Measurements from ENCODE around the gene RHOB.

The RHOB gene

DNA sequence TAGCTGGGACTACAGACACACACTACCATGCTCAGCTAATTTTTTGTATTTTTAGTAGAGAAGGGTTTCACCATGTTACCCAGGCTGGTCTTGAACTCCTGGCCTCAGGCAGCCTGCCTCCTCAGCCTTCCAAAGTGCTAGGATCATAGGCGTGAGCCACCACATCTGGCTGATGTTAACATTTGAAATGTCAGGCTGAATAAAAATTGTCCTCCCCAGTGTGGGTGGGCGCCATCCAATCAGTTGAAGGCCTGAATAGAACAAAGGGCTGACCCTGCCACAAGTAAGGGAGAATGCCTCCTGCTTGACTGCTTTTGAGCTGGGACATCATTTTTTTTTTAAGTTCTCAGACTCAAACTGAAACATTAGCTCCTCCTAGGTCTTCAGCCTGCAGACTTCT, 21.0 kb upstream of the RHOB start:
- no peak for DNase-seq (ENCODE audit: low read depth)
- TF ChIP-seq, protein P1, sequence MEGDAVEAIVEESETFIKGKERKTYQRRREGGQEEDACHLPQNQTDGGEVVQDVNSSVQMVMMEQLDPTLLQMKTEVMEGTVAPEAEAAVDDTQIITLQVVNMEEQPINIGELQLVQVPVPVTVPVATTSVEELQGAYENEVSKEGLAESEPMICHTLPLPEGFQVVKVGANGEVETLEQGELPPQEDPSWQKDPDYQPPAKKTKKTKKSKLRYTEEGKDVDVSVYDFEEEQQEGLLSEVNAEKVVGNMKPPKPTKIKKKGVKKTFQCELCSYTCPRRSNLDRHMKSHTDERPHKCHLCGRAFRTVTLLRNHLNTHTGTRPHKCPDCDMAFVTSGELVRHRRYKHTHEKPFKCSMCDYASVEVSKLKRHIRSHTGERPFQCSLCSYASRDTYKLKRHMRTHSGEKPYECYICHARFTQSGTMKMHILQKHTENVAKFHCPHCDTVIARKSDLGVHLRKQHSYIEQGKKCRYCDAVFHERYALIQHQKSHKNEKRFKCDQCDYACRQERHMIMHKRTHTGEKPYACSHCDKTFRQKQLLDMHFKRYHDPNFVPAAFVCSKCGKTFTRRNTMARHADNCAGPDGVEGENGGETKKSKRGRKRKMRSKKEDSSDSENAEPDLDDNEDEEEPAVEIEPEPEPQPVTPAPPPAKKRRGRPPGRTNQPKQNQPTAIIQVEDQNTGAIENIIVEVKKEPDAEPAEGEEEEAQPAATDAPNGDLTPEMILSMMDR (IDR thresholded peaks at IDR 0.05; ENCODE audit: low read depth, low read length, missing control alignments), result no peak
- no peak overlapping the region for H3K4me3 ChIP-seq (ENCODE audit: low read depth, low read length)
- in situ Hi-C loops (cut with HindIII; ENCODE audit: low sequenced_read_pairs), result no loop called here

DNA sequence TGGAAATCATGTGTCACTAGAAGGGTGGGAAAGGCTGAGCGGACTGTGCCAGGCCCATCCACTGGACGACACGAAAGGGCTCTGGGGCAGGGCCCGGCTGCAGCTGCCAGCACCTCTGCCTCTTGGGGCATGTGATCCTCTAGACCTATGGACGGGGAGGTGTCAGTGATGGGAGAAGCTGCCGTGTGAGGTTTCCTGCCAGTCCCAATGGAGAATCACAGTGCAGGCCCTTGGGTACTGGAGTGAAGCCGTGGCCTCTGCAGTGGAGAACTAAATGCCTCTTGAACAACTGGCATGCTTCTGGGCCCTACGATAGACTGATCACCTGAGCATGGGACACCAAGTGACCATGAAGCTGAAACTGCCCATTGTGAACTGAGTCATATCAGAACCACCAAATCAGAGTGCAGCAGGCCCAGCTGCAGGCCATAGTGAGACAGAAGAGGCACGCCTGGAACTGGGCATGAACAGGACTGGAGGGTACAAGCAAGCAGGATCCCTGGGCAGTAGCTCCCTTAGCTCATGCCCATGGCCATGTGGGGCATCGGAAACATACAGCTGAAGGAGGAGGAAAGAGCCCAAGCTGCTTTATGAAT, 18.8 kb upstream of the RHOB start:
- no peak for DNase-seq (ENCODE audit: low read depth)
- H3K4me3 ChIP-seq (ENCODE audit: low read depth, low read length), result no peak overlapping the region
- in situ Hi-C loops (cut with HindIII; ENCODE audit: low sequenced_read_pairs), result no loop called here
- TF ChIP-seq, protein P1 (IDR thresholded peaks at IDR 0.05; ENCODE audit: low read depth, low read length, missing control alignments), result no peak

DNA sequence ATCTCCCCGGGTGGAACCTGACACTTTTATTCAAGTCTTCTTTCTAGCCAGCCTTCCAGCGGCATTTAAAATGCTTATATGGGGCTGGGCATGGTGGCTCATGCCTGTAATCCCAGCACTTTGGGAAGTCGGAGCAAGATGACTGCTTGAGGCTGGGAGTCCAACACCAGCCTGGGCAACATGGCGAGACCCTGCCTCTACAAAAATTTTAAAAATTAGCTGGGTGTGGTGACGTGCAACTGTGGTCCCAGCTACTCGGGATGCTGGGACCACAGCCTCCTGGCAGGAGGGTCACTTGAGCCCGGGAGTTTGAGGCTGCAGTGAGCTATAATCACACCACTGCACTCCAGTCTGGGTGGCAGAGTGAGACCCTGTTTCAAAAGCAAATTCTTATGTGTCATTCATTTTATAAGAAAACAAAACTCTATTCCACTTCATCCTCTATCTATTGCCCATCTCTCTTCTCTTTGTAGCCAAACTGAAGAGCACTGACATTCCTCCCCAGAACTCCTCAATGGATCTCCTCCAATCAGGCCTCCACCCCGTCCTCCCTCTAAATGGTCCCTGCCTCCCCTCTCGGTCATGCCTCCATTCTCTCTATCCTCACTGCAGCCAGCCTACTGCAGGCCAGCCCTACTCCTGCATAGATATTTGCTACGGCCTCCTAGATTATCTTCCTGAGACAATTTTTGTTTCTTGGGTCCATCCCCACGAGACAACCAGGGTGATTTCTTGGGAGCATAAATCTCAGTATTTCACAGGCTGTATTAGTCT, 18.0 kb upstream of the RHOB start:
- DNase-seq (ENCODE audit: low read depth), result no peak
- TF ChIP-seq, protein P1 (IDR thresholded peaks at IDR 0.05; ENCODE audit: low read depth, low read length, missing control alignments), result no peak
- in situ Hi-C loops (cut with HindIII; ENCODE audit: low sequenced_read_pairs), result no loop called here
- H3K4me3 ChIP-seq (ENCODE audit: low read depth, low read length), result no peak overlapping the region

DNA sequence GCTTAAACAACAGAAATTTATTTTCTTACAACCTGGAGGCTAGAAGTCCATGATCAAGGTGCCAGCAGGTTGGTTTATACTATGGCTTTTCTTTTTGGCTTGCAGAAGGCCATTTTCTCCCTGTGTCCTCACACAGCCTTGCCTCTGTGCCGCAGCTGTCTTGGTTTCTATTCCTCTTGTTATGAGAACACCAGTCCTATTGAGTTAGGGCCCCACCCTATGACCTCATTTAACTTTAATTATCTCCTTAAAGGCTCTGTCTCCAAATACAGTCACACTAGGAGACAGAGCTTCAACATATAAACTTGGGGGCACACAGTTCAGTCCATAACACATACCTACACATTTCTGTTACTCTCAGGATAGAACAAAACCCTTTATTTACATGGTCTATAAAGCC, 17.3 kb upstream of the RHOB start:
- H3K4me3 ChIP-seq (ENCODE audit: low read depth, low read length), result no peak overlapping the region
- in situ Hi-C loops (cut with HindIII; ENCODE audit: low sequenced_read_pairs), result no loop called here
- TF ChIP-seq, protein P1 (IDR thresholded peaks at IDR 0.05; ENCODE audit: low read depth, low read length, missing control alignments), result no peak
- DNase-seq (ENCODE audit: low read depth), result no peak

DNA sequence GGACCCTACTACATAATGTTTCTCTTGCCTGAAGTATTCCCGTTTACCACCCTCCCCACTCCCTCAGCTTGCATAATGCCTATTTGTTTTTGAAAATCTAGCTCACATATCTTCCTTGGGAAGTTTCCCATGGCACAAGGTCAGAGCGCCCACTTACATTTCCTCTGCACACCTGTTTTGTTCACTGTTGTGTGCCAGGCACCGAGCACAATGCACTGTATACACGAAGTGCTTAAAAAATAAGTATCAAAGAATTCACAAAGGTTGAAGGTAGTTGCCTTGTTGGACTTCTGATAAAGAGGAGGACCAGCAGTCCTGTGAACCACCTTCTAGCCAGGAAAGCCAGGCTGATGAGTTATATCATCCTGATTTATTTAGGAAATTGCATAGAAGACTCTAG, 16.8 kb upstream of the RHOB start:
- no peak overlapping the region for H3K4me3 ChIP-seq (ENCODE audit: low read depth, low read length)
- no peak for DNase-seq (ENCODE audit: low read depth)
- TF ChIP-seq, protein P1 (IDR thresholded peaks at IDR 0.05; ENCODE audit: low read depth, low read length, missing control alignments), result no peak
- in situ Hi-C loops (cut with HindIII; ENCODE audit: low sequenced_read_pairs), result no loop called here

DNA sequence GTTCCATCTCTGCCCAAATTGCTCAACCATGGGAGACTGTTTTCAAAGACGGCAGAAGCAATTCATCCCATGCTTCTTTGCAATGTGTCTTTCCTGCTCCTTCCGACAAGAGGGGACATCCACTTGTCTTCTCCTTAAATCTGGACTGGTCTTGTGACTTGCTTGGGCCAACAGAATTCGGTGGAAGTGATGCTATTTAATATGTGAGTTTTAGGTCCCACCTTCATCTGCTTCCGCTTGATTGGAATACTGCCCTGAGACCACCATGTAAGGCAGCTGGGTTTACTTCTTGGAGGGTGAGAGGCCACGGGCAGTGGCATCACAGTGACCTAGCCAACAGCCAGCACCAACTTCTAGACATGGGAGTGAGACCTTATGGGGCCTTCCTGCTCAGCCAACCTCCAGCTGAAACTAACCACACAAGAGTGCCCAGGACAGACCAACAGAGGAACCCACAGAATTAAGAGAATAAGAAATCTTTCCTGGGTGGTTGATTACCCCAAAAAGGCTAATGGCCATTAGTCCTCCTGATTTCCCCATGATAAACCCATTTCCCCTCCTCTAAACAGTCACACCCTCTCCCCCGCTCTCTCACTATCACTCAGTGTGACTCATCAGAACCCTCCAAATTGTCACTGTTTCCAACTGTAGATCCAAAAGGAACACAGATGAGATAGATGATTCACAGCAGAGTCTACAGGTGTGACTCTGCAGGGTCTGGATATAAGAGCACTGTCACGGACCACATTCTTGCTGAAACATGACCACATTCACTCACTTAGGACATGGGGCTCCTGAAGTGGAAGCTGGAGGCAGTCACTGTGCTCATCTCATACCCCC, 16.2 kb upstream of the RHOB start:
- H3K4me3 ChIP-seq (ENCODE audit: low read depth, low read length), result no peak overlapping the region
- no peak for DNase-seq (ENCODE audit: low read depth)
- TF ChIP-seq, protein P1 (IDR thresholded peaks at IDR 0.05; ENCODE audit: low read depth, low read length, missing control alignments), result no peak
- in situ Hi-C loops (cut with HindIII; ENCODE audit: low sequenced_read_pairs), result no loop called here
